Caco-2 (cell line): ENCODE measurements around the gene CPEB2. TPM values are rescaled to one million over a fixed set of nuclear protein-coding genes. Genes with fewer than 3 reads are reported as not detected.

Experiments
- BruUV-seq: library from RNA; stranded (reverse); fragments of 400-500 nt; replicated peaks from 2 replicates; lab custom pipeline; 2021; lab: Mats Ljungman, UMichigan
- CTCF ChIA-PET: fragments of 300-600 bp; sonication (Branson Sonifier 250); formaldehyde crosslinking; loops from one replicate; lab custom pipeline; 2022; ENCODE audit warnings: antibody characterized with exemption; lab: Charles Lee
- POLR2A ChIA-PET: fragments of 300-600 bp; sonication (Branson Sonifier 250); formaldehyde crosslinking; loops from one replicate; lab custom pipeline; 2022; ENCODE audit warnings: antibody characterized with exemption; lab: Charles Lee
- DNase-seq, 2 experiments: peaks; one replicate each; pipeline versions ENCODE4 v3.0.0 to v3.0.0-alpha.2; 2020 to 2022
- H3K27me3 ChIP-seq: replicated peaks from 2 replicates; pipeline ENCODE4 v1.6.0; 2011; ENCODE audit warnings: low read length; ENCODE audit not compliant: control insufficient read depth, insufficient read depth
- H3K36me3 ChIP-seq: 2 replicates; pipeline ENCODE4 v1.5.1; 2011; ENCODE audit warnings: low read length; ENCODE audit not compliant: control insufficient read depth, insufficient read depth
- H3K4me1 ChIP-seq: fragments of 250-450 bp; sonication (Bioruptor Pico); 2 replicates; pipeline ENCODE4 v1.5.1; 2020; ENCODE audit warnings: mild to moderate bottlenecking
- H3K4me3 ChIP-seq: 2 replicates; pipeline ENCODE4 v1.5.1; 2011; ENCODE audit warnings: low read depth, mild to moderate bottlenecking, control low read depth, low read length
- H3K9me3 ChIP-seq: fragments of 250-450 bp; sonication (Bioruptor Pico); 2 replicates; pipeline ENCODE4 v1.5.1; 2020; ENCODE audit warnings: mild to moderate bottlenecking, moderate library complexity
- H3K27ac Mint-ChIP-seq: one replicate; pipeline ENCODE4 v1.8.0; 2022; ENCODE audit warnings: mixed read lengths; ENCODE audit not compliant: unreplicated experiment
- H3K27me3 Mint-ChIP-seq: one replicate; pipeline ENCODE4 v1.8.0; 2022; ENCODE audit warnings: mixed read lengths; ENCODE audit not compliant: insufficient read depth, unreplicated experiment
- H3K36me3 Mint-ChIP-seq: one replicate; pipeline ENCODE4 v1.8.0; 2022; ENCODE audit warnings: mild to moderate bottlenecking, mixed read lengths; ENCODE audit not compliant: insufficient read depth, unreplicated experiment
- H3K4me1 Mint-ChIP-seq: one replicate; pipeline ENCODE4 v1.8.0; 2022; ENCODE audit warnings: low read depth, mixed read lengths; ENCODE audit not compliant: unreplicated experiment
- H3K4me3 Mint-ChIP-seq: one replicate; pipeline ENCODE4 v1.8.0; 2022; ENCODE audit warnings: mild to moderate bottlenecking, moderate library complexity, mixed read lengths; ENCODE audit not compliant: unreplicated experiment
- H3K9me3 Mint-ChIP-seq: one replicate; pipeline ENCODE4 v1.8.0; 2022; ENCODE audit warnings: mixed read lengths; ENCODE audit not compliant: unreplicated experiment
- CTCF ChIP-seq, 2 experiments: fragments of 200-600 bp in 1 of 2; IDR thresholded peaks; 1 replicate in 1 of 2; 2 replicates in 1 of 2; pipeline versions ENCODE4 v1.5.1 to v1.8.0; 2011 to 2022; ENCODE audit warnings: antibody characterized with exemption in 1 of 2, control low read depth in 1 of 2, inconsistent platforms in 1 of 2, low read depth in 1 of 2, low read length in 1 of 2, mild to moderate bottlenecking in 1 of 2, moderate library complexity in 1 of 2; ENCODE audit not compliant: insufficient read depth in 1 of 2, severe bottlenecking in 1 of 2, unreplicated experiment in 1 of 2
- intact Hi-C: fragments of 100-400 bp; cut with micrococcal nuclease; formaldehyde crosslinking; loops from one replicate; pipeline ENCODE4 v1.10.0; 2022; ENCODE audit not compliant: unreplicated experiment
- total RNA-seq: library from RNA; stranded (reverse); gene quantifications from 2 replicates; pipeline ENCODE4 v1.2.3, GENCODE V29; 2022

CPEB2 gene
- total RNA-seq, 1 experiment from 2014 or later: 0.18 TPM

GRCh38 chr4:15060213-15060612 lies 57.9 kb downstream of the CPEB2 start:
- intact Hi-C loops: no loop called here
- Histone ChIP-seq H3K36me3 (no peaks in the 10 kb centered on the region), H3K4me1 (no peaks in the 10 kb centered on the region), H3K4me3 (no peak overlapping the region), H3K9me3 (no peaks in the 10 kb centered on the region), H3K27me3 (no peaks in the 10 kb centered on the region)
- DNase-seq: no peak
- Mint-ChIP-seq H3K27ac (no peak overlapping the region), H3K27me3 (peaks cover 2% of the 10 kb centered on the region), H3K36me3 (no peaks in the 10 kb centered on the region), H3K4me1 (no peaks in the 10 kb centered on the region), H3K9me3 (no peaks in the 10 kb centered on the region), H3K4me3 (no peak overlapping the region)
- no peak for TF ChIP-seq CTCF (IDR thresholded peaks at IDR 0.05; ENCODE audit: insufficient read depth in 1 of 2, low read depth in 1 of 2, low read length in 1 of 2, severe bottlenecking in 1 of 2, unreplicated experiment in 1 of 2)
- no TSS peak for BruUV-seq
- POLR2A ChIA-PET: no interaction called here
- CTCF ChIA-PET: no interaction called here

GRCh38 chr4:15063341-15063740 lies 61.1 kb downstream of the CPEB2 start:
- no TSS peak for BruUV-seq
- Histone ChIP-seq H3K27me3 (no peaks in the 10 kb centered on the region), H3K9me3 (no peaks in the 10 kb centered on the region), H3K4me1 (no peaks in the 10 kb centered on the region), H3K36me3 (no peaks in the 10 kb centered on the region), H3K4me3 (no peak overlapping the region)
- DNase-seq: no peak
- Mint-ChIP-seq H3K4me3 (no peak overlapping the region), H3K36me3 (no peaks in the 10 kb centered on the region), H3K9me3 (no peaks in the 10 kb centered on the region), H3K27ac (no peak overlapping the region), H3K4me1 (no peaks in the 10 kb centered on the region), H3K27me3 (no peaks in the 10 kb centered on the region)
- ChIA-PET CTCF (no interaction called here), POLR2A (no interaction called here)
- intact Hi-C loops: no loop called here
- no peak for TF ChIP-seq CTCF (IDR thresholded peaks at IDR 0.05; ENCODE audit: insufficient read depth in 1 of 2, low read depth in 1 of 2, low read length in 1 of 2, severe bottlenecking in 1 of 2, unreplicated experiment in 1 of 2)

- TF ChIP-seq CTCF (IDR thresholded peaks at IDR 0.05; ENCODE audit: insufficient read depth in 1 of 2, low read depth in 1 of 2, low read length in 1 of 2, severe bottlenecking in 1 of 2, unreplicated experiment in 1 of 2): no peak
- Mint-ChIP-seq H3K27ac (no peak overlapping the region), H3K4me3 (no peak overlapping the region), H3K4me1 (no peaks in the 10 kb centered on the region), H3K36me3 (no peaks in the 10 kb centered on the region), H3K27me3 (no peaks in the 10 kb centered on the region), H3K9me3 (no peaks in the 10 kb centered on the region)
- CTCF ChIA-PET: no interaction called here
- POLR2A ChIA-PET: no interaction called here
- H3K9me3 ChIP-seq: no peaks in the 10 kb centered on the region
- no TSS peak for BruUV-seq
- no peaks in the 10 kb centered on the region for H3K36me3 ChIP-seq
- DNase-seq: no peak
- intact Hi-C loops: no loop called here
- H3K27me3 ChIP-seq: no peaks in the 10 kb centered on the region
- no peaks in the 10 kb centered on the region for H3K4me1 ChIP-seq
- H3K4me3 ChIP-seq: no peak overlapping the region
Measured at GRCh38 chr4:15065516-15065915, 63.2 kb downstream of the CPEB2 start.
